Activated CD4-positive, alpha-beta T cell treated with anti-CD3 and anti-CD28 coated beads, Interleukin-2, amount 10 ng/mL, durations not matched to agents 24 days and 14 days (primary cell): ENCODE data around the gene RGP1. TPM values are rescaled to one million over a fixed set of nuclear protein-coding genes. Genes with fewer than 3 reads are reported as not detected.

Experiments
- DNase-seq: peaks from one replicate; pipeline ENCODE4 v3.0.0; 2022
- H3K27ac Mint-ChIP-seq: one replicate; pipeline ENCODE4 v1.8.0; 2022; ENCODE audit warnings: mild to moderate bottlenecking, mixed read lengths
- H3K27me3 Mint-ChIP-seq: one replicate; pipeline ENCODE4 v1.8.0; 2022; ENCODE audit warnings: mixed read lengths
- H3K36me3 Mint-ChIP-seq: one replicate; pipeline ENCODE4 v1.8.0; 2022; ENCODE audit warnings: low read depth, mild to moderate bottlenecking, mixed read lengths
- H3K4me1 Mint-ChIP-seq: one replicate; pipeline ENCODE4 v1.8.0; 2021; ENCODE audit warnings: mixed read lengths
- H3K4me3 Mint-ChIP-seq: one replicate; pipeline ENCODE4 v1.8.0; 2022; ENCODE audit warnings: mild to moderate bottlenecking, moderate library complexity, mixed read lengths
- H3K9me3 Mint-ChIP-seq: one replicate; pipeline ENCODE4 v1.8.0; 2021; ENCODE audit warnings: mixed read lengths
- intact Hi-C: fragments of 100-400 bp; cut with micrococcal nuclease; formaldehyde crosslinking; loops from one replicate; pipeline ENCODE4 v1.15.1; 2023
- total RNA-seq: library from RNA; stranded (reverse); gene quantifications from 2 replicates; pipeline ENCODE4 v1.2.3, GENCODE V29; 2022

The RGP1 gene
- total RNA-seq, 1 donor from 2014 or later = 16.3 TPM

DNA sequence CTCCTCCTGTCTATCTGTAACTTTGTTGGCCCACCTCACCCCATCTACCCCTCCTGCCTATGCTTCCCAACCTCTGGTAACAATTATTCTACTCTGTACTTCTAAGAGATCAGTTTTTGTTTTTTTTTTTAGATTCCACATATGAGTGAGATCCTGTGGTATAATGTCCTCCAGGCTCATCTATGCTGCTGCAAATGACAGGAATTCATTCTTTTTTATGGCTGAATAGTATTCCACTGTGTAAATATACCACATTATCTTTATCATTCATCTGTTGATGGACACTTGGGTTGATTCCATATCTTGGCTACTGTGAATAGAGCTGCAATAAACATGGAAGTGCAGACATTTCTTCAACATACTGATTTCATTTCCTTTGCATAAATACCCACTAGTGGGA lies 34.3 kb downstream of the RGP1 start:
- Mint-ChIP-seq H3K9me3 (no peaks in the 10 kb centered on the region), H3K36me3 (peaks cover 37% of the 10 kb centered on the region), H3K4me3 (no peak overlapping the region), H3K4me1 (no peaks in the 10 kb centered on the region), H3K27me3 (no peaks in the 10 kb centered on the region), H3K27ac (no peak overlapping the region)
- intact Hi-C loops = no loop called here
- no peak for DNase-seq

DNA sequence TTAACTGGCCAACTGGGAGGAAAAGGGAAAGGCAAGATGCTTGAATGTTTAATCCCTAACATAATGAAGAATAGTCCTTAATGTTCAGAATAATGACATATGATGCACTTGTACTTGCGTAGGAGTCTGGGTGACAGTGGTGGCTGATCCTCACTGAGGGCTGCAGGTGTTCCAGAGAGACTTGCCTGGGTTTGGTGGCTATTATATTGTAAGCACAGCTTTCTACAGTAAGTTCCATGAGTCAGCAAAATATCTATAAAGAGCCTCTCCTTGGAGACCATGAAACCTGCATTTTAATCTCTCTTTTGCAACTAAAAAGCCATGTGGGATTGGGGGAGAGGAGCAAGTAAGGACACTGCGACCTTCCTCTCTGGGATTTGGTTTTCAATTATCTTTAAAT lies 40.5 kb downstream of the RGP1 start:
- Mint-ChIP-seq H3K36me3 (peaks cover 19% of the 10 kb centered on the region), H3K27me3 (no peaks in the 10 kb centered on the region), H3K9me3 (no peaks in the 10 kb centered on the region), H3K4me1 (peaks cover 13% of the 10 kb centered on the region), H3K4me3 (no peak overlapping the region), H3K27ac (no peak overlapping the region)
- intact Hi-C loops = no loop called here
- no peak for DNase-seq

GRCh38 chr9:35790025-35790384 lies 40.9 kb downstream of the RGP1 start:
- H3K27me3 Mint-ChIP-seq = no peaks in the 10 kb centered on the region
- intact Hi-C loops = loop anchor here (1.0 to 2.0 kb wide), 3 partner anchors 25 to 92 kb away; partner anchors contain the start of gene HINT2
- DNase-seq = no peak
- peaks cover 14% of the 10 kb centered on the region for H3K4me1 Mint-ChIP-seq
- H3K36me3 Mint-ChIP-seq = peaks cover 19% of the 10 kb centered on the region
- H3K4me3 Mint-ChIP-seq = no peak overlapping the region
- no peaks in the 10 kb centered on the region for H3K9me3 Mint-ChIP-seq
- H3K27ac Mint-ChIP-seq = no peak overlapping the region

DNA sequence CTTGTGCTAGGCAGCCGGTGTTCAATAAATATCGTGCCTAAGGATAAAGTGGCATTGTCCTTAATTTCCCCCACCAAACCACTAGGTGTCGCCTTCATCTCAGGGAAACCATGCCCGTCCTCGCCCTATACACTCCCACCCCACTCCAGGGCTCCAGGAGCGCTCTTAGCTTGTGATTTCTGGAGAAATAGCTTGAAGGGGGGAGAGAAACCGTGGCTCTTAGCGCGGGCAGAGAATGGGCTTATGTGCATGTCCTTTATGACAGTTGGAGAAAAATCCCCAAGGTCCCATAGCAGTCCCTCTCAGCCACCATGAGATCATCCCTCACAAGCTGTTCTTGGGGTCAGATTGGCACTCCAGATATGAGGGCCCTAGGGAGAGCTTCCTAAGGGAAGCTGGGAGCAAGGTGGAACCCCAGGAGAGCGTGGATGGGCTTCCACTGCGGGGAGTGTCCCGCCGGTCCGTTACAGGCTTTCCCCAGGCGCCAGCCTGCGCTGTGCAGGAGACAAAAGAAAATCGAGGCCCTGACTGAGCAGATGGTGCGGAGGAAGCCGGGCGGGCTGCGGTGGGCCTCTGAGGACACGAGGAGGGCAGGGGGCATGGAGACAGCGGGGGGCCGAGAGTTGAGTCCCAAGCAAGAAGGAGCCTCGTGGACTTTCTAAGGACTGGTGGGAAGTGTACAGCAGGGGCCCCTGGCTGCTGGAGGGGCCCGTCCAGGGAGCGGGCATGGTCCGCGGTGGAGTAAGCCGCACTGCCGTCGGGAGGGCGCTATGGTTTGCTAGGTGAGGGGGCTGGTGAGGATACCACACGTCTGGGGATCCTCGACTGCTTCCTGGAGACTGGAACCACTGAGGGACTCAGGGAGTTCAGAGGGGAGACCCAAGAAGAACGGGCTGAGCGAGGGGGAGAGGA lies 41.6 kb downstream of the RGP1 start:
- Mint-ChIP-seq H3K4me1 (peaks cover 17% of the 10 kb centered on the region), H3K27ac (no peak overlapping the region), H3K4me3 (no peak overlapping the region), H3K36me3 (peaks cover 18% of the 10 kb centered on the region), H3K9me3 (no peaks in the 10 kb centered on the region), H3K27me3 (no peaks in the 10 kb centered on the region)
- intact Hi-C loops = loop anchor here (1.0 to 2.0 kb wide), 3 partner anchors 24 to 92 kb away; partner anchors contain the start of gene HINT2
- peak; percentile 87 for DNase-seq

GRCh38 chr9:35791297-35791921 lies 42.3 kb downstream of the RGP1 start, which contains the start of gene NPR2:
Gene NPR2, plus strand, starts transcription at chr9:35791591. Its CDS starts 818 bp downstream, at chr9:35792409.
- H3K4me1 Mint-ChIP-seq = peaks cover 17% of the 10 kb centered on the region
- H3K9me3 Mint-ChIP-seq = no peaks in the 10 kb centered on the region
- no peak within 1 kb of the TSS for H3K4me3 Mint-ChIP-seq
- no peaks in the 10 kb centered on the region for H3K27me3 Mint-ChIP-seq
- no peak within 1 kb of the TSS for H3K27ac Mint-ChIP-seq
- no peak for DNase-seq
- H3K36me3 Mint-ChIP-seq = peaks cover 12% of the 10 kb centered on the region
- intact Hi-C loops = loop anchor here (2.0 kb wide), 2 partner anchors 23 to 35 kb away; partner anchors contain the start of gene HINT2

DNA sequence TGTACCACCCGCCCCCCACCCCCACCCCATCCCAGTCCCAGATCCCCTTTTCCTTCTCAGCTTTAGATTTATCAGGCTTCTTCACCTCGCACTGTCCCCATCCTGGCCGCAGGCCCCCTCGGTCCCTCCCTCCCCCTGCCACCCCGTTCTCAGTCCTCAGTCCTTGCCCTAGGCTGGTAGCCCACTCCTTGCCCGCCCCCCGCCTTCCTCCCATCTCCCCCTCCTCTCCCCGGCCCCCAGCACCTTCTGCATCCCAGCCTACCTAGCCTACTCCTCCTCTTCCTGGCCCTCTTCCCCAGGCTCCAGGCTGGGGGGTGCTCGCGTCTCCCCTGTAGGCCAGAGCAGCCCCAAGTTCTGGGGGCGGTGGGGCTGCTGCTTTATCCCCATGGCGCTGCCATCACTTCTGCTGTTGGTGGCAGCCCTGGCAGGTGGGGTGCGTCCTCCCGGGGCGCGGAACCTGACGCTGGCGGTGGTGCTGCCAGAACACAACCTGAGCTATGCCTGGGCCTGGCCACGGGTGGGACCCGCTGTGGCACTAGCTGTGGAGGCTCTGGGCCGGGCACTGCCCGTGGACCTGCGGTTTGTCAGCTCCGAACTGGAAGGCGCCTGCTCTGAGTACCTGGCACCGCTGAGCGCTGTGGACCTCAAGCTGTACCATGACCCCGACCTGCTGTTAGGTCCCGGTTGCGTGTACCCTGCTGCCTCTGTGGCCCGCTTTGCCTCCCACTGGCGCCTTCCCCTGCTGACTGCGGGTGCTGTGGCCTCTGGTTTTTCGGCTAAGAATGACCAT lies 43.1 kb downstream of the RGP1 start:
- H3K27me3 Mint-ChIP-seq = no peaks in the 10 kb centered on the region
- H3K4me3 Mint-ChIP-seq = no peak overlapping the region
- peaks cover 21% of the 10 kb centered on the region for H3K4me1 Mint-ChIP-seq
- H3K27ac Mint-ChIP-seq = no peak overlapping the region
- intact Hi-C loops = no loop called here
- peaks cover 10% of the 10 kb centered on the region for H3K36me3 Mint-ChIP-seq
- H3K9me3 Mint-ChIP-seq = no peaks in the 10 kb centered on the region
- DNase-seq = no peak

DNA sequence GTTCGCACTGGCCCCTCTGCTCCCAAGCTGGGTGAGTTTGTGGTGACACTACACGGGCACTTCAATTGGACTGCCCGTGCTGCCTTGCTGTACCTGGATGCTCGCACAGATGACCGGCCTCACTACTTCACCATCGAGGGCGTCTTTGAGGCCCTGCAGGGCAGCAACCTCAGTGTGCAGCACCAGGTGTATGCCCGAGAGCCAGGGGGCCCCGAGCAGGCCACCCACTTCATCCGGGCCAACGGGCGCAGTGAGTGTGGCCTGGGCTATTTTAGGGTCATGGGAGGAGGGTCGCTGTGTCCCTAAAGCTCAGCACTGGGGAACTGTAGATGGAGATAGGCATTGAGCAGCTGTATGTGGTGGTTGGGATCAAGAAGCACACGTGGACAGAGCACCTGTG lies 43.7 kb downstream of the RGP1 start:
- no peaks in the 10 kb centered on the region for H3K9me3 Mint-ChIP-seq
- no peaks in the 10 kb centered on the region for H3K27me3 Mint-ChIP-seq
- intact Hi-C loops = no loop called here
- H3K4me1 Mint-ChIP-seq = peaks cover 25% of the 10 kb centered on the region
- peaks cover 4% of the 10 kb centered on the region for H3K36me3 Mint-ChIP-seq
- no peak overlapping the region for H3K27ac Mint-ChIP-seq
- DNase-seq = no peak
- no peak overlapping the region for H3K4me3 Mint-ChIP-seq

DNA sequence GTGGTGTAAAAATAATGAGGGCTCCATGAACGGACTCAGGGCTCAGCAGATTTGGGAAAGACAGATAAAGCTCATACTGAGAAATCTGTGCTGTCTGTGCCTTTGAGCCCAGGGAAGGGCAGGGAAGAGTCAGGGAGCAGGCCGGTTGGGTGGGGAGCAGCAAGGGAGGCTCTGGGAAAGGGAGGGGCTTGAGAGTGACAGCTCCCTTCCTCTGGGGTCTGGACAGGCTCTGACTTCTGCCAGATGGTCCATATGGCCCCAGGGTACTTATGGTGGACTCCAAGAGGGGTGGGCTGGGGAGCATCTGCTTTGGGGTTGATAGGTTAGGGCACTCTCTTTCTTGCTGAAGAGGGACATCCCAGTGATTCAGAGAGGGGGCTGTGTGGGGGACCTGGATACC lies 44.4 kb downstream of the RGP1 start:
- no peak overlapping the region for H3K4me3 Mint-ChIP-seq
- no peaks in the 10 kb centered on the region for H3K9me3 Mint-ChIP-seq
- H3K36me3 Mint-ChIP-seq = peaks cover 4% of the 10 kb centered on the region
- no peak overlapping the region for H3K27ac Mint-ChIP-seq
- DNase-seq = no peak
- no peaks in the 10 kb centered on the region for H3K27me3 Mint-ChIP-seq
- intact Hi-C loops = no loop called here
- peaks cover 27% of the 10 kb centered on the region for H3K4me1 Mint-ChIP-seq

DNA sequence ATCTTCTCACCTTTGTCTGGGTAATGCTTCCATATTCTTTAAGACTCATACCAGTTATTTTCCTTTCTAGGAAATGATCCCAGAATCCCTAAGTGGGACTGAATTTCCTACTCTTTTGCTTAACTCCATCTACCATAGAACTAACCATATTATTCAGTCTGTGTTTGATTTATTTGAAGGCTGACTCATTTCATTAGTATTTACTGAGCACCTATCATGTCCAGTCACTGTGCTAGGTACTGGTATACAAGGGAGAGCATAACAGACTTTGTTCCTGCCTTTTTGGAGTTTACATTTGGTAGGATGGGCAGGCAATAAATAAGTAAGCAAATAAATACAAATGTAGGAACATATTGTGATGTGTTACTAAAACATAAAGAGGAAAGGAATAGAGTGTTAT lies 46.6 kb downstream of the RGP1 start:
- Mint-ChIP-seq H3K4me1 (peaks cover 31% of the 10 kb centered on the region), H3K36me3 (peaks cover 12% of the 10 kb centered on the region), H3K9me3 (no peaks in the 10 kb centered on the region), H3K27me3 (no peaks in the 10 kb centered on the region), H3K4me3 (no peak overlapping the region), H3K27ac (peak overlapping the region; percentile 16)
- intact Hi-C loops = loop anchor here (5.0 kb wide), 1 partner anchor 38 kb away; no protein-coding TSS in a partner anchor
- no peak for DNase-seq

- peaks cover 27% of the 10 kb centered on the region for H3K36me3 Mint-ChIP-seq
- H3K9me3 Mint-ChIP-seq = no peaks in the 10 kb centered on the region
- H3K27ac Mint-ChIP-seq = peak overlapping the region; percentile 1
- DNase-seq = no peak
- intact Hi-C loops = loop anchor here (2.0 to 5.0 kb wide), 2 partner anchors 15 to 40 kb away; partner anchors contain the start of gene SPAG8
- no peak overlapping the region for H3K4me3 Mint-ChIP-seq
- H3K4me1 Mint-ChIP-seq = peaks cover 31% of the 10 kb centered on the region
- H3K27me3 Mint-ChIP-seq = no peaks in the 10 kb centered on the region
Measured at GRCh38 chr9:35797311-35798109, 48.4 kb downstream of the RGP1 start.

GRCh38 chr9:35798658-35799374 lies 49.7 kb downstream of the RGP1 start:
- H3K4me1 Mint-ChIP-seq = peaks cover 28% of the 10 kb centered on the region
- DNase-seq = no peak

DNA sequence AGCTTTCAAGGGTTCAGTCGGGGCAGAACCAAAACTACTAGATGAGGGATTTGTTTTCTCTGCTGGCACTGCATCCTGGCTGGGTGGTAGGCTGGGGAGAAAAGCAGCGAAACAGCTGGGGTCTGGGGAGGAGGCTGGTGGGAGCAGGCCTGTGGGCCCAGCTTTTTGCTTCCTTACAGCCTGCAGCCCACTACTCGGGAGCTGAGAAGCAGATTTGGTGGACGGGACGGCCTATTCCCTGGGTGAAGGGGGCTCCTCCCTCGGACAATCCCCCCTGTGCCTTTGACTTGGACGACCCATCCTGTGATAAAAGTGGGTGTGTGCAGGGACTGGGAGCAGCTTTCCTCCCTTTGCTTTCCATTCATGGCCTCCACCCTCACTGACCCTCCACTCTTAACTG lies 51.4 kb downstream of the RGP1 start:
- H3K4me3 Mint-ChIP-seq = no peak overlapping the region
- no peaks in the 10 kb centered on the region for H3K27me3 Mint-ChIP-seq

More at GRCh38 chr9:35798658-35799374, 49.7 kb downstream of the RGP1 start:
- Mint-ChIP-seq H3K4me3 (no peak overlapping the region), H3K27ac (peak overlapping the region; percentile 78), H3K36me3 (peaks cover 27% of the 10 kb centered on the region), H3K27me3 (no peaks in the 10 kb centered on the region), H3K9me3 (no peaks in the 10 kb centered on the region)
- intact Hi-C loops = loop anchor here (2.0 to 5.0 kb wide), 2 partner anchors 14 to 42 kb away; partner anchors contain the start of gene SPAG8

More for the DNA sequence above, 51.4 kb downstream of the RGP1 start:
- no peak for DNase-seq
- H3K4me1 Mint-ChIP-seq = peaks cover 16% of the 10 kb centered on the region
- H3K9me3 Mint-ChIP-seq = no peaks in the 10 kb centered on the region
- intact Hi-C loops = no loop called here
- H3K27ac Mint-ChIP-seq = no peak overlapping the region
- peaks cover 29% of the 10 kb centered on the region for H3K36me3 Mint-ChIP-seq
